ENCODE results near the gene CDC42EP2.

- TF ChIP-seq CTCF (IDR thresholded peaks at IDR 0.05; ENCODE audit: low read depth, low read length, poor library complexity, severe bottlenecking) (no peak), EZH2phosphoT487 (IDR thresholded peaks at IDR 0.05; ENCODE audit: borderline replicate concordance, low read length) (no peak)
Measured at GRCh38 chr11:65292890-65293289, 21.8 kb upstream of the CDC42EP2 start.

Data from DOHH2 (cell line).